Measurements from ENCODE around the gene SLCO3A1. TPM values are rescaled to one million over a fixed set of nuclear protein-coding genes. Genes with fewer than 3 reads are reported as not detected.
A peak's percentile ranks its signal among the peaks of the same experiment; 100 is the strongest.

Gene SLCO3A1
- total and polyA plus RNA-seq, 8 donors: 2.4 to 38.8 (median 7.7) TPM

- no peak for TF ChIP-seq CTCF (IDR thresholded peaks at IDR 0.05)
- TF ChIP-seq POLR2AphosphoS5 (IDR thresholded peaks at IDR 0.05): peak in 1 of 3 donors; percentile 29
- intact Hi-C loops (cut with DNase I; ENCODE audit: low total_unique reads): no loop called here
- peaks cover 4 to 30% (median 23%) of the 10 kb centered on the region in 4 donors for H3K36me3 ChIP-seq
- no peak overlapping the region for H3K4me3 ChIP-seq
- H3K27me3 ChIP-seq: no peaks in the 10 kb centered on the region
- peaks cover 0 to 8% (median 5%) of the 10 kb centered on the region in 4 donors for H3K4me1 ChIP-seq
- no peaks in the 10 kb centered on the region for H3K9me3 ChIP-seq
- WGBS, 5 donors: 57 to 76% (median 68%) methylated on average over 10 of the region's 10 CpGs
- DNase-seq: peak in 1 of 2 donors; percentile 73
- H3K27ac ChIP-seq: no peak overlapping the region
These were observed 311.0 kb downstream of the SLCO3A1 start for GRCh38 chr15:92164327-92165000.

GRCh38 chr15:92165001-92165346, 311.5 kb downstream of the SLCO3A1 start:
- no peak for TF ChIP-seq CTCF (IDR thresholded peaks at IDR 0.05)
- 54 to 74% (median 69%) methylated on average over 4 of the region's 4 CpGs for WGBS, 5 donors
- Histone ChIP-seq H3K27me3 (no peaks in the 10 kb centered on the region), H3K9me3 (no peaks in the 10 kb centered on the region), H3K4me3 (no peak overlapping the region), H3K36me3 (peaks cover 4 to 30% (median 23%) of the 10 kb centered on the region in 4 donors), H3K27ac (no peak overlapping the region), H3K4me1 (peaks cover 0 to 8% (median 5%) of the 10 kb centered on the region in 4 donors)
- DNase-seq: no peak
- intact Hi-C loops (cut with DNase I; ENCODE audit: low total_unique reads): no loop called here

DNA sequence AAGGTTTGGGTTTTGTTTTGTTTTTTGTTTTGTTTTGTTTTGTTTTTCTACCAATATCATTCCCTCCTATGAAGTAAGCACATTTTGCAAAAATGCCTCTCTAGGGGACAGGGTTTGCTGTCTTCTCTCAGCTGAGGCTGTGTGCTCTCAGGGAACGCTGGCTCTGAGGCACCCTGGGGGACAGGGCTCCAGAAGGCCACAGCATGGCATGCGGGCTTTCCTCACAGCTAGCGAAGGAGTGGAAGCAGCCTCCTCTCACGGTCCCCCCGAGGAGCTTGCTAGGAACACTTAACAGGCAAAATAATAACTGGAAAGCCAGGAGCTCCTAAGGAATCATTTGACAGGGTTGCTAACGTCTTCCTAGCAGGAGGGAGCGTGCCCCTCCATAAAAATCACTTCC, 312.5 kb downstream of the SLCO3A1 start:
- 79 to 93% (median 86%) methylated on average over 7 of the region's 7 CpGs for WGBS, 5 donors
- H3K36me3 ChIP-seq: peaks cover 4 to 30% (median 23%) of the 10 kb centered on the region in 4 donors
- no peak for DNase-seq
- H3K27ac ChIP-seq: no peak overlapping the region
- no peak overlapping the region for H3K4me3 ChIP-seq
- intact Hi-C loops (cut with DNase I; ENCODE audit: low total_unique reads): no loop called here
- TF ChIP-seq CTCF (IDR thresholded peaks at IDR 0.05) (no peak), POLR2A (IDR thresholded peaks at IDR 0.05) (no peak), POLR2AphosphoS5 (IDR thresholded peaks at IDR 0.05) (no peak), EP300 (IDR thresholded peaks at IDR 0.05) (no peak)
- H3K27me3 ChIP-seq: no peaks in the 10 kb centered on the region
- no peaks in the 10 kb centered on the region for H3K9me3 ChIP-seq
- H3K4me1 ChIP-seq: peaks cover 0 to 8% (median 5%) of the 10 kb centered on the region in 4 donors

DNA sequence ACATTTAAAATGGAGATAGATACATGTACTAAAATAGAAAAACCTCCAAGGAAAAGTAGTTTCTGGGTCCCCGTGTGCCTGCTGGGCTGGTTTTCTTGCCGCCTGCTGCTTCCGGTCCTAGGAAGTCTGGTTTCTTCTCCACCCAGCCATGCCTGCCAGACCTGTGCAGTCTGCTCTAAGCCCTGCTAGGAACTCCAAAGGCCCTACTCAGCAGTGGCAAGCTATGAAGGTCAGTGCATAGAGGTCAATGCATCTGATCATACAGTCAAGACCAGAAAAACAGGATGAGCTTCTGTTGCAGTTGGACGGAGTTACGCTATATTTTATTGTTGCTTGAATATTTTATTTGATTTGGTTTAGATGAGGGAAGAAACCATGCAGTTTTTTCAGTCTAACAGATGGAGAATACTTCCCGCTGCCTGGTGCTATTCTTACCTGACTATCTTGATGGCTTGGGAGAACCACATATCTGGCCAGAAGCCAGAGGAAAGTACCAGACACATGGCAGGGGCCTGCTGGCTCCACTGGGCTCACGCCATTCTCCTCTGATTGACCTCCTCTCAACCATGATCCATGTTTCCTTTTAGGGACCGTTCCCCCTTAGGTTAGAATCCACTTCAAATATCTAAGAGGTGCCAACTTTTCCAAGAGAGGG, 313.4 kb downstream of the SLCO3A1 start:
- peak in 1 of 2 donors; percentile 33 for DNase-seq
- intact Hi-C loops (cut with DNase I; ENCODE audit: low total_unique reads): no loop called here
- Histone ChIP-seq H3K4me3 (no peak overlapping the region), H3K36me3 (peaks cover 4 to 26% (median 23%) of the 10 kb centered on the region in 4 donors), H3K9me3 (peaks cover 0 to 4% (median 0%) of the 10 kb centered on the region in 4 donors), H3K27me3 (no peaks in the 10 kb centered on the region), H3K4me1 (peaks cover 0 to 8% (median 5%) of the 10 kb centered on the region in 4 donors), H3K27ac (peak overlapping the region in 1 of 5 donors; percentile 4)
- WGBS, 5 donors: 83 to 90% (median 86%) methylated on average over 8 of the region's 8 CpGs
- no peak for TF ChIP-seq CTCF (IDR thresholded peaks at IDR 0.05)
- TF ChIP-seq POLR2AphosphoS5 (IDR thresholded peaks at IDR 0.05): no peak
- no peak for TF ChIP-seq POLR2A (IDR thresholded peaks at IDR 0.05)
- no peak for TF ChIP-seq EP300 (IDR thresholded peaks at IDR 0.05)
